OCI-LY1 (cell line): ENCODE data around the gene MBNL2.

Experiments used
- H2AFZ ChIP-seq: fragments of 200-600 bp; sonication (generic), shearing (Covaris generic); 2 replicates; pipeline ENCODE4 v1.6.0; 2014; ENCODE audit warnings: antibody characterized with exemption, mild to moderate bottlenecking, low read length
- H3F3A ChIP-seq: fragments of 200-600 bp; sonication (generic), shearing (Covaris generic); 2 replicates; pipeline ENCODE4 v1.6.0; 2014; ENCODE audit warnings: mild to moderate bottlenecking, antibody characterized with exemption, low read length, moderate library complexity; ENCODE audit not compliant: insufficient read depth
- H3K27ac ChIP-seq: fragments of 200-600 bp; sonication (generic); 2 replicates; pipeline ENCODE4 v1.5.1; 2014; ENCODE audit warnings: low read length, mixed run types, mild to moderate bottlenecking, low read depth; ENCODE audit not compliant: poor library complexity, severe bottlenecking
- H3K27me3 ChIP-seq: fragments of 200-600 bp; sonication (generic); 2 replicates; pipeline ENCODE4 v1.6.0; 2014; ENCODE audit warnings: antibody characterized with exemption, mild to moderate bottlenecking, low read length, moderate library complexity; ENCODE audit not compliant: insufficient read depth
- H3K36me3 ChIP-seq: fragments of 200-600 bp; sonication (generic); 2 replicates; pipeline ENCODE4 v1.6.1; 2014; ENCODE audit warnings: mild to moderate bottlenecking, antibody characterized with exemption, low read length, moderate library complexity, mixed read lengths; ENCODE audit not compliant: insufficient read depth
- H3K4me1 ChIP-seq: fragments of 200-600 bp; sonication (generic); 2 replicates; pipeline ENCODE4 v1.5.1; 2014; ENCODE audit warnings: mild to moderate bottlenecking, low read length, moderate library complexity; ENCODE audit not compliant: insufficient read depth, severe bottlenecking
- H3K4me2 ChIP-seq: fragments of 200-600 bp; sonication (generic), shearing (Covaris generic); 2 replicates; pipeline ENCODE4 v1.6.1; 2014; ENCODE audit warnings: low read length
- H3K4me3 ChIP-seq: fragments of 200-600 bp; sonication (generic); 2 replicates; pipeline ENCODE4 v1.5.1; 2014; ENCODE audit warnings: low read length, low read depth, mild to moderate bottlenecking, mixed read lengths; ENCODE audit not compliant: poor library complexity, severe bottlenecking
- H3K79me2 ChIP-seq: fragments of 200-600 bp; shearing (Covaris generic); 2 replicates; pipeline ENCODE4 v1.6.1; 2016; ENCODE audit warnings: mixed run types, low read length, mixed read lengths; ENCODE audit not compliant: insufficient read depth
- H3K9ac ChIP-seq: fragments of 200-600 bp; sonication (generic), shearing (Covaris generic); 2 replicates; pipeline ENCODE4 v1.6.1; 2014; ENCODE audit warnings: mild to moderate bottlenecking, low read length, mixed read lengths
- H3K9me2 ChIP-seq: fragments of 200-600 bp; sonication (generic), shearing (Covaris generic); 2 replicates; pipeline ENCODE4 v1.6.1; 2014; ENCODE audit warnings: low read depth, mild to moderate bottlenecking, low read length, mixed read lengths
- H3K9me3 ChIP-seq: fragments of 200-600 bp; shearing (Covaris generic); 2 replicates; pipeline ENCODE4 v1.6.1; 2014; ENCODE audit warnings: low read length, mixed read lengths
- H4K20me1 ChIP-seq: fragments of 200-600 bp; sonication (generic), shearing (Covaris generic); 2 replicates; pipeline ENCODE4 v1.6.0; 2016; ENCODE audit warnings: mild to moderate bottlenecking, low read length; ENCODE audit not compliant: insufficient read depth
- CTCF ChIP-seq: fragments of 200-600 bp; sonication (generic), shearing (Covaris generic); IDR thresholded peaks from 2 replicates; pipeline ENCODE4 v1.5.1; 2017; ENCODE audit warnings: mild to moderate bottlenecking, antibody characterized with exemption, low read length, moderate library complexity, mixed read lengths
- EZH2 ChIP-seq: fragments of 200-600 bp; sonication (generic), shearing (Covaris generic); IDR thresholded peaks from 2 replicates; pipeline ENCODE4 v1.8.0; 2017; ENCODE audit warnings: borderline replicate concordance, mixed run types, mild to moderate bottlenecking, antibody characterized with exemption, low read length, moderate library complexity, mixed read lengths

MBNL2 gene

GRCh38 chr13:97240788-97241734 is 18.9 kb downstream of the MBNL2 start:
- Histone ChIP-seq H3K4me1 (no peaks in the 10 kb centered on the region), H3K9ac (no peak overlapping the region), H3K4me3 (no peak overlapping the region), H3K27me3 (no peaks in the 10 kb centered on the region), H3K4me2 (no peak overlapping the region), H3K36me3 (no peaks in the 10 kb centered on the region), H3K79me2 (no peaks in the 10 kb centered on the region; the same call in 1 of the 2 replicates), H3F3A (no peaks in the 10 kb centered on the region), H2AFZ (no peak overlapping the region), H4K20me1 (no peaks in the 10 kb centered on the region), H3K27ac (no peak overlapping the region), H3K9me2 (no peaks in the 10 kb centered on the region), H3K9me3 (no peaks in the 10 kb centered on the region)
- TF ChIP-seq CTCF (no peak), EZH2 (no peak)

GRCh38 chr13:97241761-97242160 is 19.6 kb downstream of the MBNL2 start:
- H3K4me3 ChIP-seq = no peak overlapping the region
- H3F3A ChIP-seq = no peaks in the 10 kb centered on the region
- H3K4me2 ChIP-seq = no peak overlapping the region
- H3K4me1 ChIP-seq = no peaks in the 10 kb centered on the region
- no peaks in the 10 kb centered on the region for H3K9me2 ChIP-seq
- no peaks in the 10 kb centered on the region for H4K20me1 ChIP-seq
- H3K27ac ChIP-seq = no peak overlapping the region
- no peak overlapping the region for H2AFZ ChIP-seq
- TF ChIP-seq EZH2 (no peak), CTCF (no peak)
- no peaks in the 10 kb centered on the region for H3K27me3 ChIP-seq
- H3K36me3 ChIP-seq = no peaks in the 10 kb centered on the region
- no peaks in the 10 kb centered on the region for H3K9me3 ChIP-seq
- H3K79me2 ChIP-seq = no peaks in the 10 kb centered on the region; the same call in 1 of the 2 replicates
- no peak overlapping the region for H3K9ac ChIP-seq

DNA sequence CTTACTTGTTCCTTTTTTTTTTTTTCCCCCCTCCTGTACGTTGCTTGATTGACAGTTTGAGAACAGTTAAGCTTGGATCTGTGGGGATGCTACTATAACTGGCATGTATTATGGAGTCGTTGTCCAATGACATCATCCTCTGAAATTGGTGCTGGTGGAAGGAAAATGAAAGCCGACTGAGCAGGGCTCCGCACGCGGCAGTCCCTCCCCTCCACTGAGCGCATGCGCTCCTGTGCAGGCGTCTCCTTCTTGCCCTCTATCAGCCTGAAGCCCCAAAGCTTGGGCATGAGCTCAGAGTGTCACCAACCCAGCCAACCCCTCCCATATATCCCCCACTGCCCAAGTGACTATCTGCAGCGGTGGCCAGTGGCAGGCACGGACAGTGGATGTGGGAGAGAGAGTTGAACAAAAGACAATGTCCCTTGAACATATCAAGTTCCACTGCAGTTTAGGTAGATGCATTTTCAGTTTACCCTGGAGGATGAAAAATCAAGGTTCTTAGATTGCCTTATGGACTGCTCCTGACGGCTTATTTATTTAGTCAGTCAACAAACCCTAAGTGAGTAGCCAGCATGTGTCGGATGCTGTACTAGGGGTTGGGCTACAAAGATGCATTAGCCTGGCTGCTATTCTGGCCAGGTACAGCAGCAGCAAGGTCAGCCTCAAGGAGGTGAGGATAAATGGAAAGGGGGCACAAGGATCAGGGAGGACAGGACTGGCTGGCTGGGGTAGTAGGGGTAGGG is 20.8 kb downstream of the MBNL2 start:
- Histone ChIP-seq H3K36me3 (no peaks in the 10 kb centered on the region), H3F3A (no peaks in the 10 kb centered on the region), H3K4me3 (no peak overlapping the region), H3K9me2 (no peaks in the 10 kb centered on the region), H3K27ac (no peak overlapping the region), H3K27me3 (no peaks in the 10 kb centered on the region), H4K20me1 (no peaks in the 10 kb centered on the region), H3K9me3 (no peaks in the 10 kb centered on the region), H3K4me1 (no peaks in the 10 kb centered on the region), H3K9ac (no peak overlapping the region), H3K4me2 (no peak overlapping the region), H2AFZ (no peak overlapping the region), H3K79me2 (peaks cover 9% of the 10 kb centered on the region; the same call in 1 of the 2 replicates)
- TF ChIP-seq EZH2 (no peak), CTCF (no peak)
